ENCODE measurements around the gene FAM83E. TPM values are rescaled to one million over a fixed set of nuclear protein-coding genes. Genes with fewer than 3 reads are reported as not detected.

Gene FAM83E
- total RNA-seq, 1 donor = 1.3 TPM

GRCh38 chr19:48606463-48607358, 8.2 kb downstream of the FAM83E start, which contains the start of gene SPACA4:
SPACA4 (plus strand) TSS chr19:48606742; CDS start chr19:48606979, 237 bp downstream.
- TF ChIP-seq CTCF (IDR thresholded peaks at IDR 0.05; ENCODE audit: insufficient read depth, low read depth, low read length) = no peak
- no peak for DNase-seq (ENCODE audit: low read depth)
- H3K4me3 ChIP-seq (ENCODE audit: low read depth, low read length) = no peak within 1 kb of the TSS

GRCh38 chr19:48603850-48604249, 11.0 kb downstream of the FAM83E start:
- no peak for TF ChIP-seq CTCF (IDR thresholded peaks at IDR 0.05; ENCODE audit: insufficient read depth, low read depth, low read length)
- DNase-seq (ENCODE audit: low read depth) = no peak
- no peak overlapping the region for H3K4me3 ChIP-seq (ENCODE audit: low read depth, low read length)

- no peak for TF ChIP-seq CTCF (IDR thresholded peaks at IDR 0.05; ENCODE audit: insufficient read depth, low read depth, low read length)
- no peak for DNase-seq (ENCODE audit: low read depth)
- no peak overlapping the region for H3K4me3 ChIP-seq (ENCODE audit: low read depth, low read length)
Measured at GRCh38 chr19:48603449-48603848, 11.4 kb downstream of the FAM83E start.

GRCh38 chr19:48603001-48603400, 11.9 kb downstream of the FAM83E start:
- no peak overlapping the region for H3K4me3 ChIP-seq (ENCODE audit: low read depth, low read length)
- TF ChIP-seq CTCF (IDR thresholded peaks at IDR 0.05; ENCODE audit: insufficient read depth, low read depth, low read length) = no peak
- no peak for DNase-seq (ENCODE audit: low read depth)

- no peak overlapping the region for H3K4me3 ChIP-seq (ENCODE audit: low read depth, low read length)
- DNase-seq (ENCODE audit: low read depth) = no peak
- TF ChIP-seq CTCF (IDR thresholded peaks at IDR 0.05; ENCODE audit: insufficient read depth, low read depth, low read length) = no peak
Measured at GRCh38 chr19:48600679-48601417, 14.0 kb downstream of the FAM83E start.

- H3K4me3 ChIP-seq (ENCODE audit: low read depth, low read length) = no peak overlapping the region
- no peak for DNase-seq (ENCODE audit: low read depth)
- no peak for TF ChIP-seq CTCF (IDR thresholded peaks at IDR 0.05; ENCODE audit: insufficient read depth, low read depth, low read length)
Measured at GRCh38 chr19:48598996-48599700, 15.7 kb downstream of the FAM83E start.

Data from fibroblast of villous mesenchyme (primary cell).